K562 (cell line): ENCODE measurements around the gene OR6C76.

Experiments used
- ARID2 ChIP-seq: fragments of 450-650 bp; IDR thresholded peaks from 2 replicates; pipeline ENCODE4 v1.6.1; 2017; ENCODE audit warnings: antibody characterized with exemption, mild to moderate bottlenecking
- CBX1 ChIP-seq: sonication (generic); IDR thresholded peaks from 2 replicates; pipeline ENCODE4 v1.6.1; 2016; ENCODE audit warnings: antibody characterized with exemption, low read depth, mild to moderate bottlenecking
- FOXA3 ChIP-seq, 2 experiments: fragments of 450-650 bp in 1 of 2; sonication (generic) in 1 of 2; formaldehyde crosslinking; IDR thresholded peaks in 1 of 2; conservative IDR thresholded peaks in 1 of 2; 2 replicates each; pipeline versions ENCODE4 v1.4.0 to v1.8.0; 2020 to 2022; ENCODE audit warnings: mild to moderate bottlenecking in 2 of 2, missing genetic modification reagents in 1 of 2
- FOXP4 ChIP-seq: sonication (generic); formaldehyde crosslinking; IDR thresholded peaks from 2 replicates; pipeline ENCODE4 v1.8.0; 2022; ENCODE audit warnings: mild to moderate bottlenecking, missing genetic modification reagents, borderline replicate concordance
- JUNB ChIP-seq: fragments of 450-650 bp; formaldehyde crosslinking; conservative IDR thresholded peaks from 2 replicates; pipeline ENCODE4 v1.4.0; 2020; ENCODE audit warnings: mild to moderate bottlenecking
- KAT7 ChIP-seq: sonication (generic); formaldehyde crosslinking; IDR thresholded peaks from 2 replicates; pipeline ENCODE4 v1.8.0; 2022; ENCODE audit warnings: missing genetic modification reagents, mild to moderate bottlenecking, borderline replicate concordance
- NBN ChIP-seq: fragments of 450-650 bp; IDR thresholded peaks from 2 replicates; pipeline ENCODE4 v1.6.1; 2016; ENCODE audit warnings: low read depth, mild to moderate bottlenecking
- RBM14 ChIP-seq: fragments of 200-400 bp; formaldehyde crosslinking; IDR thresholded peaks from 2 replicates; pipeline ENCODE4 v1.6.1; 2018; ENCODE audit warnings: low read depth, mild to moderate bottlenecking, low read length, moderate library complexity, borderline replicate concordance; ENCODE audit not compliant: insufficient read depth
- YY1 ChIP-seq, 3 experiments: IDR thresholded peaks; 2 replicates each; pipeline ENCODE4 v1.6.1; 2011; ENCODE audit warnings: low read length in 2 of 3, mild to moderate bottlenecking in 2 of 3, moderate library complexity in 2 of 3, borderline replicate concordance in 1 of 3, control low read depth in 1 of 3, low read depth in 1 of 3; ENCODE audit not compliant: insufficient read depth in 3 of 3, insufficient replicate concordance in 2 of 3, control insufficient read depth in 1 of 3, insufficient read length in 1 of 3; ENCODE audit errors: extremely low read depth in 1 of 3
- ZBTB17 ChIP-seq: fragments of 450-650 bp; formaldehyde crosslinking; IDR thresholded peaks from 2 replicates; pipeline ENCODE4 v1.4.0; 2020; ENCODE audit warnings: mild to moderate bottlenecking
- ZFP30 ChIP-seq: fragments of 250-450 bp; sonication (Bioruptor Pico); IDR thresholded peaks from 2 replicates; pipeline ENCODE4 v1.8.0; 2022; ENCODE audit warnings: moderate library complexity, mild to moderate bottlenecking, inconsistent platforms, borderline replicate concordance
- ZNF23 ChIP-seq: fragments of 250-450 bp; sonication (Bioruptor Pico); IDR thresholded peaks from 2 replicates; pipeline ENCODE4 v1.4.0; 2020; ENCODE audit warnings: mild to moderate bottlenecking
- TF ChIP-seq, protein P1 (sequence below), 3 experiments: IDR thresholded peaks in 2 of 3; conservative IDR thresholded peaks in 1 of 3; 2 replicates each; pipeline ENCODE4 v1.5.1; 2011 to 2012; ENCODE audit warnings: low read length in 3 of 3, mild to moderate bottlenecking in 3 of 3, control low read depth in 2 of 3, improper control_type of control experiment in 1 of 3, inconsistent platforms in 1 of 3, low read depth in 1 of 3, mixed read lengths in 1 of 3, moderate library complexity in 1 of 3; ENCODE audit not compliant: insufficient read depth in 2 of 3
- TF ChIP-seq, protein P2 (sequence below): fragments of 450-650 bp; IDR thresholded peaks from 2 replicates; pipeline ENCODE4 v1.6.1; 2016; ENCODE audit warnings: low read depth

DNA sequence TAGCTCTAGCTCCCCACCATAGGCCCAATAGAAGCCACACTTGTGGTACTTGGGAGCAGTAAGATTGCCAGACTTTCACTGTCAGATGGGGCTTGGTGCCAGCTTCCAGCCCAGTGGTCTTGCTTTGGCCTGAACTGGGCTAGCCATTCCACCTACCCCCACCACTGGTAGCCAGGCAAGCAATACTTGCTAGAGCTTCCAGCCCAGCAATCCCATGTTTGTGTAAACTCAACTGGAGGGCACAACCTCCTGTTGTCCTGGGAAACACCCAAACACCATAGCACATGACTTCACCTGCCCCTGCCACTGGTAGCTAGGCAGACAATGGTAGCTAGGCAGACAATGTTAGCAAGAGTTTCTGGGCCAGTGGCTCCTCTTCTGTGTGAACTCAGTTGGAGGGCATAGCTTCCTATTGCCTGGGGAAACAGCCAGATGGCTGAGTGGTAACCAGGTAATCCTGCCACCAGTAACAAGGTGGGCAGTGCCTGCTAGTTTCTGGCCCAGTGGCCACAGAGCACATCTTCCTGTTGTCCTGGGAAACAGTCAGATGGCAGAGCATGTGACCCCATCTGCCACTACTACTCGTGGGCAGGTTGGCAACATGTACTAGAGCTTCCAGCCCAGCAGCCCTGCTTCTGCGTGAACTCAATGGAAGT lies 5.6 kb upstream of the OR6C76 start:
- TF ChIP-seq ZFP30 (CRISPR knock-in tag) (no peak), FOXP4 (CRISPR knock-in tag) (no peak), ARID2 (no peak), JUNB (no peak), ZBTB17 (CRISPR knock-in tag) (no peak), RBM14 (no peak), ZNF23 (CRISPR knock-in tag) (no peak), FOXA3 (CRISPR knock-in tag; conservative IDR thresholded peaks at IDR 0.05 in 1 of 2, IDR thresholded peaks at IDR 0.05 in 1 of 2) (no peak), YY1 (IDR thresholded peaks at IDR 0.05; ENCODE audit: borderline replicate concordance in 1 of 3, control insufficient read depth in 1 of 3, extremely low read depth in 1 of 3, insufficient read depth in 3 of 3, insufficient read length in 1 of 3, insufficient replicate concordance in 2 of 3, low read depth in 1 of 3, low read length in 2 of 3) (no peak), NBN (no peak), KAT7 (CRISPR knock-in tag) (no peak), CBX1 (no peak)
- TF ChIP-seq, protein P1, sequence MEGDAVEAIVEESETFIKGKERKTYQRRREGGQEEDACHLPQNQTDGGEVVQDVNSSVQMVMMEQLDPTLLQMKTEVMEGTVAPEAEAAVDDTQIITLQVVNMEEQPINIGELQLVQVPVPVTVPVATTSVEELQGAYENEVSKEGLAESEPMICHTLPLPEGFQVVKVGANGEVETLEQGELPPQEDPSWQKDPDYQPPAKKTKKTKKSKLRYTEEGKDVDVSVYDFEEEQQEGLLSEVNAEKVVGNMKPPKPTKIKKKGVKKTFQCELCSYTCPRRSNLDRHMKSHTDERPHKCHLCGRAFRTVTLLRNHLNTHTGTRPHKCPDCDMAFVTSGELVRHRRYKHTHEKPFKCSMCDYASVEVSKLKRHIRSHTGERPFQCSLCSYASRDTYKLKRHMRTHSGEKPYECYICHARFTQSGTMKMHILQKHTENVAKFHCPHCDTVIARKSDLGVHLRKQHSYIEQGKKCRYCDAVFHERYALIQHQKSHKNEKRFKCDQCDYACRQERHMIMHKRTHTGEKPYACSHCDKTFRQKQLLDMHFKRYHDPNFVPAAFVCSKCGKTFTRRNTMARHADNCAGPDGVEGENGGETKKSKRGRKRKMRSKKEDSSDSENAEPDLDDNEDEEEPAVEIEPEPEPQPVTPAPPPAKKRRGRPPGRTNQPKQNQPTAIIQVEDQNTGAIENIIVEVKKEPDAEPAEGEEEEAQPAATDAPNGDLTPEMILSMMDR (IDR thresholded peaks at IDR 0.05 in 2 of 3, conservative IDR thresholded peaks at IDR 0.05 in 1 of 3; ENCODE audit: insufficient read depth in 2 of 3, low read depth in 1 of 3, low read length in 3 of 3), result no peak
- TF ChIP-seq, protein P2, sequence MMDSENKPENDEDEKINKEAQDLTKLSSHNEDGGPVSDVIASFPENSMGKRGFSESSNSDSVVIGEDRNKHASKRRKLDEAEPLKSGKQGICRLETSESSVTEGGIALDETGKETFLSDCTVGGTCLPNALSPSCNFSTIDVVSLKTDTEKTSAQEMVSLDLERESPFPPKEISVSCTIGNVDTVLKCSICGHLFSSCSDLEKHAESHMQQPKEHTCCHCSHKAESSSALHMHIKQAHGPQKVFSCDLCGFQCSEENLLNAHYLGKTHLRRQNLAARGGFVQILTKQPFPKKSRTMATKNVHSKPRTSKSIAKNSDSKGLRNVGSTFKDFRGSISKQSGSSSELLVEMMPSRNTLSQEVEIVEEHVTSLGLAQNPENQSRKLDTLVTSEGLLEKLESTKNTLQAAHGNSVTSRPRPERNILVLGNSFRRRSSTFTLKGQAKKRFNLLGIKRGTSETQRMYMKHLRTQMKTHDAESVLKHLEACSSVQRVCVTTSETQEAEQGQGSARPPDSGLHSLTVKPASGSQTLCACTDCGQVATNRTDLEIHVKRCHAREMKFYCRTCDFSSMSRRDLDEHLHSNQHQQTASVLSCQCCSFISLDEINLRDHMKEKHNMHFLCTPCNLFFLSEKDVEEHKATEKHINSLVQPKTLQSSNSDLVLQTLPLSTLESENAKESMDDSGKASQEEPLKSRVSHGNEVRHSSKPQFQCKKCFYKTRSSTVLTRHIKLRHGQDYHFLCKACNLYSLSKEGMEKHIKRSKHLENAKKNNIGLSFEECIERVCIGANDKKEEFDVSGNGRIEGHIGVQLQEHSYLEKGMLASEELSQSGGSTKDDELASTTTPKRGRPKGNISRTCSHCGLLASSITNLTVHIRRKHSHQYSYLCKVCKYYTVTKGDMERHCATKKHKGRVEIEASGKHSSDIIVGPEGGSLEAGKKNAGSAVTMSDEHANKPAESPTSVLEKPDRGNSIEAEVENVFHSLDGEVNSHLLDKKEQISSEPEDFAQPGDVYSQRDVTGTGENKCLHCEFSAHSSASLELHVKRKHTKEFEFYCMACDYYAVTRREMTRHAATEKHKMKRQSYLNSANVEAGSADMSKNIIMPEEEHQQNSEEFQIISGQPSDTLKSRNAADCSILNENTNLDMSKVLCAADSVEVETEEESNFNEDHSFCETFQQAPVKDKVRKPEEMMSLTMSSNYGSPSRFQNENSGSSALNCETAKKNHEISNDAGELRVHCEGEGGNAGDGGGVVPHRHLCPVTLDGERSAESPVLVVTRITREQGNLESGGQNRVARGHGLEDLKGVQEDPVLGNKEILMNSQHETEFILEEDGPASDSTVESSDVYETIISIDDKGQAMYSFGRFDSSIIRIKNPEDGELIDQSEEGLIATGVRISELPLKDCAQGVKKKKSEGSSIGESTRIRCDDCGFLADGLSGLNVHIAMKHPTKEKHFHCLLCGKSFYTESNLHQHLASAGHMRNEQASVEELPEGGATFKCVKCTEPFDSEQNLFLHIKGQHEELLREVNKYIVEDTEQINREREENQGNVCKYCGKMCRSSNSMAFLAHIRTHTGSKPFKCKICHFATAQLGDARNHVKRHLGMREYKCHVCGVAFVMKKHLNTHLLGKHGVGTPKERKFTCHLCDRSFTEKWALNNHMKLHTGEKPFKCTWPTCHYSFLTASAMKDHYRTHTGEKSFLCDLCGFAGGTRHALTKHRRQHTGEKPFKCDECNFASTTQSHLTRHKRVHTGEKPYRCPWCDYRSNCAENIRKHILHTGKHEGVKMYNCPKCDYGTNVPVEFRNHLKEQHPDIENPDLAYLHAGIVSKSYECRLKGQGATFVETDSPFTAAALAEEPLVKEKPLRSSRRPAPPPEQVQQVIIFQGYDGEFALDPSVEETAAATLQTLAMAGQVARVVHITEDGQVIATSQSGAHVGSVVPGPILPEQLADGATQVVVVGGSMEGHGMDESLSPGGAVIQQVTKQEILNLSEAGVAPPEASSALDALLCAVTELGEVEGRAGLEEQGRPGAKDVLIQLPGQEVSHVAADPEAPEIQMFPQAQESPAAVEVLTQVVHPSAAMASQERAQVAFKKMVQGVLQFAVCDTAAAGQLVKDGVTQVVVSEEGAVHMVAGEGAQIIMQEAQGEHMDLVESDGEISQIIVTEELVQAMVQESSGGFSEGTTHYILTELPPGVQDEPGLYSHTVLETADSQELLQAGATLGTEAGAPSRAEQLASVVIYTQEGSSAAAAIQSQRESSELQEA, result no peak
